ENCODE measurements around the gene CCL4.
"Not testable (repeated sequence)": the region's sequence is repeated elsewhere in the genome, so short reads cannot be mapped to it uniquely, and the experiment has no call there.

Gene CCL4

DNA sequence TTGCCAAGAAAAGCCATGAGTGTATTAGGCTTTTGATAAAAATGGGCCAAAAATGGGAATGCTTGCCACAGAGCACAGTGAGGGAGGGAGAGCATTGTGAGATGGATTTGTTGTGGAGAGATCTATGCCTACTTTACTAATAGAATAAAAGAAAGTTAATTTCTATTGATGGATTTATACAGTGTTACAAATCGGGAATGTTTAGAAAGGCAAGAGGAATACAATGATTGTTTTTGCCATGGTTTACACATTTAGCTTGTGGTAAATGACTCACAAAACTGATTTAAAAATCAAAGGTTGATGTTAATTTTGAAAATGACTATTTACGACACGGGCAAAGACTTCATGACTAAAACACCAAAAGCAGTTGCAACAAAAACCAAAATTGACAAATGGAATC is 16.6 kb downstream of the CCL4 start:
- peaks cover 0 to 7% of the 10 kb centered on the region in 2 donors for H3K4me1 ChIP-seq (ENCODE audit: control insufficient read depth in 2 of 2, insufficient read depth in 1 of 2, low read depth in 1 of 2, low read length in 2 of 2)
- H3K9me3 ChIP-seq (replicated peaks in 1 of 2; ENCODE audit: control insufficient read depth in 2 of 2, insufficient read depth in 1 of 2, low read depth in 1 of 2, low read length in 2 of 2) = peaks cover 2% of the 10 kb centered on the region in 2 donors
- WGBS, 2 donors (ENCODE audit: extremely low coverage in 2 of 2, insufficient read length in 2 of 2, insufficient replicate concordance in 1 of 2) = no CpG with 5 or more reads among the region's 3 CpGs
- no peak overlapping the region for H3K18ac ChIP-seq (ENCODE audit: low read length)
- H3K36me3 ChIP-seq (replicated peaks in 1 of 2; ENCODE audit: control insufficient read depth in 2 of 2, insufficient read depth in 2 of 2, low read length in 2 of 2) = no peaks in the 10 kb centered on the region
- no peak overlapping the region for H3K27ac ChIP-seq (replicated peaks; ENCODE audit: low read length)
- no peak overlapping the region for H4K8ac ChIP-seq (ENCODE audit: low read depth, low read length)
- no peaks in the 10 kb centered on the region for H3K27me3 ChIP-seq (ENCODE audit: control insufficient read depth in 3 of 3, insufficient read depth in 3 of 3, low read depth in 1 of 3, low read length in 3 of 3)
- H2BK5ac ChIP-seq (ENCODE audit: low read length) = no peak overlapping the region
- no peak overlapping the region for H3K4me3 ChIP-seq (ENCODE audit: low read length in 2 of 2)
- H2AK5ac ChIP-seq (ENCODE audit: low read depth, low read length) = no peak overlapping the region
- no peak overlapping the region for H4K91ac ChIP-seq (ENCODE audit: low read depth, low read length, poor library complexity)
- H3K79me1 ChIP-seq (ENCODE audit: low read depth, low read length) = no peaks in the 10 kb centered on the region
- no peak overlapping the region for H3K4me2 ChIP-seq (ENCODE audit: insufficient read depth, low read length, poor library complexity, severe bottlenecking)
- H3K9ac ChIP-seq (ENCODE audit: low read depth, low read length, poor library complexity) = no peak overlapping the region
- no peak overlapping the region for H2BK12ac ChIP-seq (ENCODE audit: low read length)
- H3K23ac ChIP-seq (ENCODE audit: low read depth, low read length, poor library complexity) = no peak overlapping the region
- H2BK120ac ChIP-seq (ENCODE audit: low read depth, low read length) = no peak overlapping the region
- no peak for DNase-seq (ENCODE audit: low spot score)
- H3K14ac ChIP-seq (ENCODE audit: low read length) = no peak overlapping the region
- H2BK15ac ChIP-seq (ENCODE audit: low read length) = no peak overlapping the region
- H3K4ac ChIP-seq (ENCODE audit: low read length) = no peak overlapping the region
- H2AFZ ChIP-seq (ENCODE audit: low read length) = no peak overlapping the region

DNA sequence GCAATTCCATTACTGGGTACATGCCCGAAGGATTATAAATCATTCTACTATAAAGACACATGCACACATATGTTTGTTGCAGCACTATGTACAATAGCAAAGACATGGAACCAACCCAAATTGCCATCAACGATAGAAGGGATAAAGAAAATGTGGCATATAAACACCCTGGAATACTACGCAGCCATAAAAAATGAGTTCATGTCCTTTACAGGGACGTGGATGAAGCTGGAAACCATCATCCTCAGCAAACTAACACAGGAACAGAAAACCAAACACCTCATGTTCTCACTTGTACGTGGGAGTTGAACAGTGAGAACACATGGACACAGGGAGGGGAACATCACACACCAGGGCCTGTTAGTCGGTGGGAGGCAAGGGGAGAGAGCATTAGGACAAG is 17.5 kb downstream of the CCL4 start:
- H2BK5ac ChIP-seq (ENCODE audit: low read length); H4K91ac ChIP-seq (ENCODE audit: low read depth, low read length, poor library complexity); H3K4me3 ChIP-seq (ENCODE audit: low read length in 2 of 2); H2BK15ac ChIP-seq (ENCODE audit: low read length); H3K27ac ChIP-seq (replicated peaks; ENCODE audit: low read length); H2AFZ ChIP-seq (ENCODE audit: low read length); H3K4me2 ChIP-seq (ENCODE audit: insufficient read depth, low read length, poor library complexity, severe bottlenecking); H3K4ac ChIP-seq (ENCODE audit: low read length); H3K79me1 ChIP-seq (ENCODE audit: low read depth, low read length); H2AK5ac ChIP-seq (ENCODE audit: low read depth, low read length); H3K4me1 ChIP-seq (ENCODE audit: control insufficient read depth in 2 of 2, insufficient read depth in 1 of 2, low read depth in 1 of 2, low read length in 2 of 2); H3K27me3 ChIP-seq (ENCODE audit: control insufficient read depth in 3 of 3, insufficient read depth in 3 of 3, low read depth in 1 of 3, low read length in 3 of 3); H3K23ac ChIP-seq (ENCODE audit: low read depth, low read length, poor library complexity); H3K9ac ChIP-seq (ENCODE audit: low read depth, low read length, poor library complexity); H3K14ac ChIP-seq (ENCODE audit: low read length); H4K8ac ChIP-seq (ENCODE audit: low read depth, low read length); DNase-seq (ENCODE audit: low spot score); H2BK12ac ChIP-seq (ENCODE audit: low read length); H3K36me3 ChIP-seq (replicated peaks in 1 of 2; ENCODE audit: control insufficient read depth in 2 of 2, insufficient read depth in 2 of 2, low read length in 2 of 2); H2BK120ac ChIP-seq (ENCODE audit: low read depth, low read length); H3K18ac ChIP-seq (ENCODE audit: low read length): not testable (repeated sequence)
- no CpG with 5 or more reads among the region's 6 CpGs for WGBS, 2 donors (ENCODE audit: extremely low coverage in 2 of 2, insufficient read length in 2 of 2, insufficient replicate concordance in 1 of 2)
- H3K9me3 ChIP-seq (replicated peaks in 1 of 2; ENCODE audit: control insufficient read depth in 2 of 2, insufficient read depth in 1 of 2, low read depth in 1 of 2, low read length in 2 of 2) = peaks cover 4 to 11% of the 10 kb centered on the region in 2 donors

DNA sequence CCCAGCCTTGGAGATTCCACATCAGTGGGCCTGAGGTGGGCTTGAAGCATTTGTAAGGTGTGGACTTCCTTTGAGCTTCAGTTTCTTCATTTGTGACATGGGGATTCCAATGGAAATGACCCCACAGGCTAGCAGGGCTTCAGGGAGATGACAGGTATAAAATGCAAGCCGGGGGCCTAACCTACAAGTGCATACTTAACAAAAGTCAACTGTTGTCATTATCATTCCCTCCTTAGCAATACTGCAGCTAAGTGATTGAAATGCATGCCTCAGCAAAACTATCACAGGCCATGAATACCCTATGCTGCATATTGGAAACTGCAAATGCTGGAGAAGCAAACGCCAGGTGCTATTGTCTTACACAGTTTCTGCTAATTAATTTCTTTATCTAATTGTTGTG is 19.8 kb downstream of the CCL4 start:
- no peak for DNase-seq (ENCODE audit: low spot score)
- Histone ChIP-seq H3K27me3 (ENCODE audit: control insufficient read depth in 3 of 3, insufficient read depth in 3 of 3, low read depth in 1 of 3, low read length in 3 of 3) (no peaks in the 10 kb centered on the region), H2AFZ (ENCODE audit: low read length) (no peak overlapping the region), H3K27ac (replicated peaks; ENCODE audit: low read length) (no peak overlapping the region), H3K4ac (ENCODE audit: low read length) (no peak overlapping the region), H3K18ac (ENCODE audit: low read length) (no peak overlapping the region), H2BK120ac (ENCODE audit: low read depth, low read length) (no peak overlapping the region), H3K36me3 (replicated peaks in 1 of 2; ENCODE audit: control insufficient read depth in 2 of 2, insufficient read depth in 2 of 2, low read length in 2 of 2) (no peaks in the 10 kb centered on the region), H3K79me1 (ENCODE audit: low read depth, low read length) (no peaks in the 10 kb centered on the region), H4K8ac (ENCODE audit: low read depth, low read length) (no peak overlapping the region), H4K91ac (ENCODE audit: low read depth, low read length, poor library complexity) (no peak overlapping the region), H3K14ac (ENCODE audit: low read length) (no peak overlapping the region), H3K9ac (ENCODE audit: low read depth, low read length, poor library complexity) (no peak overlapping the region), H3K9me3 (replicated peaks in 1 of 2; ENCODE audit: control insufficient read depth in 2 of 2, insufficient read depth in 1 of 2, low read depth in 1 of 2, low read length in 2 of 2) (peaks cover 4 to 11% of the 10 kb centered on the region in 2 donors), H2BK15ac (ENCODE audit: low read length) (no peak overlapping the region), H3K4me1 (ENCODE audit: control insufficient read depth in 2 of 2, insufficient read depth in 1 of 2, low read depth in 1 of 2, low read length in 2 of 2) (peaks cover 0 to under 1% of the 10 kb centered on the region in 2 donors), H3K4me2 (ENCODE audit: insufficient read depth, low read length, poor library complexity, severe bottlenecking) (no peak overlapping the region), H2BK5ac (ENCODE audit: low read length) (no peak overlapping the region), H2BK12ac (ENCODE audit: low read length) (no peak overlapping the region), H3K23ac (ENCODE audit: low read depth, low read length, poor library complexity) (no peak overlapping the region), H2AK5ac (ENCODE audit: low read depth, low read length) (no peak overlapping the region), H3K4me3 (ENCODE audit: low read length in 2 of 2) (no peak overlapping the region)
- no CpG with 5 or more reads among the region's 2 CpGs for WGBS, 2 donors (ENCODE audit: extremely low coverage in 2 of 2, insufficient read length in 2 of 2, insufficient replicate concordance in 1 of 2)

DNA sequence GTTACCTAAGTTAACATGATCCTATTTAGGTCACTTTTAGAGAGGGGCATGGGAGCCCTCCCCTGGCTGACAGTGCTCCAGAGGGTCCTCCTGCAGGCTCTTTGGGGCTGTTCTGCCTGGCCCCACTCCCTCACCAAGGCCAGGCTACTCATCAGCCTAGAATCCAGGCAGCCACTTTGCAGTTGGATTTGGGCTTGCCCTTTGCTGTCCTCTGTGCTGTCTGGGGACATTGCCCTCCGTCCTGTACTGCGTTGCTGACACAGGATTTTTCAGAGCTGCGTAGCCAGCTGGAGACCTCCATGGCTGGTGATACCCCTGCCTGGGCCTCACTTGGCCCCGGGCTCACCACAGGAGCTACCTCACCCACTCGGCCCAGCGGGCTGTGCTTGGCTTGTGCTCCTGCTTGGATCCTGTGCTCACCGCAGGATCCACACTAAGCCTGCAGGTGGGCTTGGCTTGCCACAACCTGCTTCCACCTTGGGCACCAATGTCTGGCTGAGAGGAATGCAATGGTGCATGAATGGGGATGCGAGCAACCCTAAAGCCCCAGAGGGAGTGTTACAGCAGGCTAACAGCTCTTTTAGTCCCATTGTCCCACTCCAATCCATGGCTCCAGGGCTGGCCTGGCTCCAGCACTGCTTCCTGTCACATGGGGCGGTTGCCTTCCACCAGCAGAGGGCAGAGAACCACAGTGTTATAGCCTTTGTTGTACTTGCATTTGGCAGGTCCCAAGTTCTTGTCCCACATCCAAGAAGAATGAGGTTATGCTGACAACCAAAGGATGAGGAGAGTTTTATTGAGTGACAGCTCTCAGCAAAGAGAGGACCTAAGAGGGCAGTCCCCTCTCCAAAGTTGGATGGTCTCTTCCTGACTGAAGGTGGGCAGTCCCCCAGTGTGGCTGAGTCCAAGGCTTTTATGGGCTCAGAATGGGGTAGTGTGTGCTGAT is 21.5 kb downstream of the CCL4 start:
- Histone ChIP-seq H4K91ac (ENCODE audit: low read depth, low read length, poor library complexity) (no peak overlapping the region), H3K79me1 (ENCODE audit: low read depth, low read length) (no peaks in the 10 kb centered on the region), H4K8ac (ENCODE audit: low read depth, low read length) (no peak overlapping the region), H3K4ac (ENCODE audit: low read length) (no peak overlapping the region), H2AFZ (ENCODE audit: low read length) (no peak overlapping the region), H2BK15ac (ENCODE audit: low read length) (no peak overlapping the region), H3K27me3 (ENCODE audit: control insufficient read depth in 3 of 3, insufficient read depth in 3 of 3, low read depth in 1 of 3, low read length in 3 of 3) (no peaks in the 10 kb centered on the region), H3K4me1 (ENCODE audit: control insufficient read depth in 2 of 2, insufficient read depth in 1 of 2, low read depth in 1 of 2, low read length in 2 of 2) (no peaks in the 10 kb centered on the region), H2BK5ac (ENCODE audit: low read length) (no peak overlapping the region), H3K23ac (ENCODE audit: low read depth, low read length, poor library complexity) (no peak overlapping the region), H3K36me3 (replicated peaks in 1 of 2; ENCODE audit: control insufficient read depth in 2 of 2, insufficient read depth in 2 of 2, low read length in 2 of 2) (no peaks in the 10 kb centered on the region), H3K4me3 (ENCODE audit: low read length in 2 of 2) (peak overlapping the region in 1 of 2 donors; percentile 45), H3K18ac (ENCODE audit: low read length) (peak overlapping the region; percentile 57), H3K4me2 (ENCODE audit: insufficient read depth, low read length, poor library complexity, severe bottlenecking) (no peak overlapping the region), H2BK120ac (ENCODE audit: low read depth, low read length) (no peak overlapping the region), H3K9me3 (replicated peaks in 1 of 2; ENCODE audit: control insufficient read depth in 2 of 2, insufficient read depth in 1 of 2, low read depth in 1 of 2, low read length in 2 of 2) (peaks cover 4 to 11% of the 10 kb centered on the region in 2 donors), H2AK5ac (ENCODE audit: low read depth, low read length) (peak overlapping the region; percentile 27), H3K14ac (ENCODE audit: low read length) (no peak overlapping the region), H3K9ac (ENCODE audit: low read depth, low read length, poor library complexity) (no peak overlapping the region), H3K27ac (replicated peaks; ENCODE audit: low read length) (no peak overlapping the region), H2BK12ac (ENCODE audit: low read length) (no peak overlapping the region)
- WGBS, 2 donors (ENCODE audit: extremely low coverage in 2 of 2, insufficient read length in 2 of 2, insufficient replicate concordance in 1 of 2) = no CpG with 5 or more reads among the region's 9 CpGs
- DNase-seq (ENCODE audit: low spot score) = no peak

Data from neuronal stem cell (in vitro differentiated cells).